Measurements from ENCODE around the gene GNPDA2. TPM values are rescaled to one million over a fixed set of nuclear protein-coding genes. Genes with fewer than 3 reads are reported as not detected.

Gene GNPDA2
- total RNA-seq, 2 experiments from 2014 or later = 9.7 to 13.1 TPM

GRCh38 chr4:44670506-44671199 lies 55.7 kb downstream of the GNPDA2 start:
- no peak for ATAC-seq
- H3K4me1 Mint-ChIP-seq = peaks cover 7% of the 10 kb centered on the region
- CTCF ChIA-PET = interaction anchor here (0.5 kb wide), 1 partner anchor 47 kb away, joined by 3 read pairs; no protein-coding TSS in a partner anchor
- H3K9me3 Mint-ChIP-seq (ENCODE audit: low read depth) = no peaks in the 10 kb centered on the region
- H3K27me3 Mint-ChIP-seq = peaks cover 8% of the 10 kb centered on the region
- DNase-seq = no peak
- no peak overlapping the region for H3K27ac Mint-ChIP-seq
- no peaks in the 10 kb centered on the region for H3K36me3 Mint-ChIP-seq
- H3K4me3 Mint-ChIP-seq = no peak overlapping the region

GRCh38 chr4:44668526-44668925 lies 57.8 kb downstream of the GNPDA2 start:
- ATAC-seq = no peak

GRCh38 chr4:44663539-44664263 lies 62.7 kb downstream of the GNPDA2 start:
- CTCF ChIA-PET = interaction anchor here (1.3 kb wide), 1 partner anchor 12 kb away, joined by 3 read pairs; the partner anchor contains the start of gene YIPF7
- Mint-ChIP-seq H3K27me3 (peaks cover 7% of the 10 kb centered on the region), H3K27ac (no peak overlapping the region), H3K4me3 (no peak overlapping the region), H3K36me3 (no peaks in the 10 kb centered on the region), H3K4me1 (peaks cover 4% of the 10 kb centered on the region), H3K9me3 (ENCODE audit: low read depth) (no peaks in the 10 kb centered on the region)
- DNase-seq (no peak), ATAC-seq (no peak)

More at GRCh38 chr4:44668526-44668925, 57.8 kb downstream of the GNPDA2 start:
- Mint-ChIP-seq H3K9me3 (ENCODE audit: low read depth) (no peaks in the 10 kb centered on the region), H3K27ac (no peak overlapping the region), H3K4me1 (peaks cover 7% of the 10 kb centered on the region), H3K36me3 (no peaks in the 10 kb centered on the region), H3K4me3 (no peak overlapping the region), H3K27me3 (peaks cover 8% of the 10 kb centered on the region)
- CTCF ChIA-PET = no interaction called here
- no peak for DNase-seq

- Mint-ChIP-seq H3K9me3 (ENCODE audit: low read depth) (no peaks in the 10 kb centered on the region), H3K36me3 (no peaks in the 10 kb centered on the region)
Observed at GRCh38 chr4:44662623-44663005, 63.7 kb downstream of the GNPDA2 start.

GRCh38 chr4:44661940-44662622 lies 64.3 kb downstream of the GNPDA2 start:
- H3K4me3 Mint-ChIP-seq = no peak overlapping the region
- no peak for ATAC-seq
- H3K9me3 Mint-ChIP-seq (ENCODE audit: low read depth) = no peaks in the 10 kb centered on the region
- no peak for DNase-seq
- H3K27me3 Mint-ChIP-seq = peaks cover 10% of the 10 kb centered on the region
- CTCF ChIA-PET = no interaction called here
- H3K27ac Mint-ChIP-seq = no peak overlapping the region
- no peaks in the 10 kb centered on the region for H3K4me1 Mint-ChIP-seq
- H3K36me3 Mint-ChIP-seq = no peaks in the 10 kb centered on the region

More at GRCh38 chr4:44662623-44663005, 63.7 kb downstream of the GNPDA2 start:
- Mint-ChIP-seq H3K27me3 (peaks cover 10% of the 10 kb centered on the region), H3K4me3 (no peak overlapping the region), H3K4me1 (no peaks in the 10 kb centered on the region), H3K27ac (no peak overlapping the region)
- DNase-seq (no peak), ATAC-seq (no peak)
- CTCF ChIA-PET = no interaction called here

GRCh38 chr4:44660396-44660795 lies 66.0 kb downstream of the GNPDA2 start:
- Mint-ChIP-seq H3K27ac (no peak overlapping the region), H3K27me3 (peaks cover 13% of the 10 kb centered on the region), H3K4me1 (no peaks in the 10 kb centered on the region), H3K36me3 (no peaks in the 10 kb centered on the region), H3K9me3 (ENCODE audit: low read depth) (no peaks in the 10 kb centered on the region), H3K4me3 (no peak overlapping the region)
- no peak for DNase-seq
- CTCF ChIA-PET = no interaction called here
- no peak for ATAC-seq

- H3K27me3 Mint-ChIP-seq = peaks cover 22% of the 10 kb centered on the region
- no peaks in the 10 kb centered on the region for H3K9me3 Mint-ChIP-seq (ENCODE audit: low read depth)
- no peak for ATAC-seq
- H3K27ac Mint-ChIP-seq = no peak overlapping the region
- H3K36me3 Mint-ChIP-seq = no peaks in the 10 kb centered on the region
- DNase-seq = no peak
- H3K4me1 Mint-ChIP-seq = no peaks in the 10 kb centered on the region
- H3K4me3 Mint-ChIP-seq = no peak overlapping the region
- CTCF ChIA-PET = interaction anchor here (1.1 kb wide), 1 partner anchor 11 kb away, joined by 3 read pairs; no protein-coding TSS in a partner anchor
Observed at GRCh38 chr4:44652002-44652401, 74.4 kb downstream of the GNPDA2 start.

Other genes with a start within 250 kb of the GNPDA2 start
- not detected for gene YIPF7, start 74.9 kb downstream of the GNPDA2 start, total RNA-seq
- 10 to 100 TPM; 22.0 to 23.7 TPM for gene GUF1, start 48.1 kb downstream of the GNPDA2 start, total RNA-seq